RPMI8226 (cell line): ENCODE measurements around the gene NFYA.

Experiments used
- DNase-seq: peaks from one replicate; pipeline ENCODE4 v3.0.0-alpha.2; 2015

Gene NFYA

GRCh38 chr6:41122373-41122772, 49.6 kb downstream of the NFYA start:
- DNase-seq = no peak

GRCh38 chr6:41122918-41123317, 50.1 kb downstream of the NFYA start:
- no peak for DNase-seq

GRCh38 chr6:41125282-41125681, 52.5 kb downstream of the NFYA start:
- DNase-seq = no peak

- DNase-seq = no peak
These were observed 59.5 kb downstream of the NFYA start for GRCh38 chr6:41132254-41132653.

GRCh38 chr6:41135062-41135832, 62.5 kb downstream of the NFYA start:
- no peak for DNase-seq

- DNase-seq = no peak
These were observed 64.1 kb downstream of the NFYA start for GRCh38 chr6:41136911-41137310.

- no peak for DNase-seq
These were observed 75.1 kb downstream of the NFYA start for GRCh38 chr6:41147917-41148316.
